NCI-H1048 (cell line): ENCODE results near the gene FOXL1.

Source experiments
- DNase-seq: peaks from one replicate; lab custom pipeline; 2025; lab: John Stamatoyannopoulos, UW

The FOXL1 gene

DNA sequence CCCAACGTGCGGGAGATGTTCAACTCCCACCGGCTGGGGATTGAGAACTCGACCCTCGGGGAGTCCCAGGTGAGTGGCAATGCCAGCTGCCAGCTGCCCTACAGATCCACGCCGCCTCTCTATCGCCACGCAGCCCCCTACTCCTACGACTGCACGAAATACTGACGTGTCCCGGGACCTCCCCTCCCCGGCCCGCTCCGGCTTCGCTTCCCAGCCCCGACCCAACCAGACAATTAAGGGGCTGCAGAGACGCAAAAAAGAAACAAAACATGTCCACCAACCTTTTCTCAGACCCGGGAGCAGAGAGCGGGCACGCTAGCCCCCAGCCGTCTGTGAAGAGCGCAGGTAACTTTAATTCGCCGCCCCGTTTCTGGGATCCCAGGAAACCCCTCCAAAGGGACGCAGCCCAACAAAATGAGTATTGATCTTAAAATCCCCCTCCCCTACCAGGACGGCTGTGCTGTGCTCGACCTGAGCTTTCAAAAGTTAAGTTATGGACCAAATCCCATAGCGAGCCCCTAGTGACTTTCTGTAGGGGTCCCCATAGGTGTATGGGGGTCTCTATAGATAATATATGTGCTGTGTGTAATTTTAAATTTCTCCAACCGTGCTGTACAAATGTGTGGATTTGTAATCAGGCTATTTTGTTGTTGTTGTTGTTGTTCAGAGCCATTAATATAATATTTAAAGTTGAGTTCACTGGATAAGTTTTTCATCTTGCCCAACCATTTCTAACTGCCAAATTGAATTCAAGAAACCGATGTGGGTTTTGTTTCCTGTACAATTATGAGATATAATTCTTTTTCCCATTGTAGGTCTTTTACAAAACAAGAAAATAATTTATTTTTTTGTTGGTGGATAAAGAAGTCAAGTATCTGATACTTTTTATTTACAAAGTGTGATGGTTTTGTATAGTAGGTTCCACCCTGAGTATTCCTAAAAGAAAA, 9.4 kb upstream of the FOXL1 start:
- DNase-seq, result no peak

GRCh38 chr16:86569701-86570447, 8.5 kb upstream of the FOXL1 start:
- no peak for DNase-seq

- DNase-seq, result no peak
Observed at GRCh38 chr16:86570558-86571529, 7.5 kb upstream of the FOXL1 start.

GRCh38 chr16:86571530-86571915, 6.8 kb upstream of the FOXL1 start:
- DNase-seq, result no peak

- DNase-seq, result no peak
Observed at GRCh38 chr16:86572041-86572521, 6.3 kb upstream of the FOXL1 start.

- DNase-seq, result no peak
Observed at GRCh38 chr16:86572606-86573005, 5.7 kb upstream of the FOXL1 start.

GRCh38 chr16:86573215-86573614, 5.1 kb upstream of the FOXL1 start:
- no peak for DNase-seq

- DNase-seq, result no peak
Observed at GRCh38 chr16:86573646-86574508, 4.5 kb upstream of the FOXL1 start.

DNA sequence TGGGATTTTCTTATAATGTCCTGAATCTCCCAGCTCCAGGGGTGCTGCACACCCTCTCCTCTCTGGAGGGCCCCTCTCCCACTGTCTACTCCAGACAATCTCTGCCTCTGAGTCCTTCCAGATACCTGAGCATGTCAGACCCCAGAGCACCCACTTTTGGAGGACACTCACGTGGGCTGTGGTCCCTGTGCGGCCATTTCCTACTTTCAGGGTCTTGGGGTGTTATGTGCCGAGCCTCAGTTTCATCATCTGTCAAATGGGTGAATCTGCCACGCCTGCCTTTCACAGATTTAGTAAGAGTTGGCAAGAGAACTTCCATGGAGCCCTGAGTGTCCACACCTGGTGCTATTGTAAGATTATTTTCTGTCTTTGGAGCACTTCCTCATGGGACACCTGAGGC, 3.7 kb upstream of the FOXL1 start:
- DNase-seq, result no peak

DNA sequence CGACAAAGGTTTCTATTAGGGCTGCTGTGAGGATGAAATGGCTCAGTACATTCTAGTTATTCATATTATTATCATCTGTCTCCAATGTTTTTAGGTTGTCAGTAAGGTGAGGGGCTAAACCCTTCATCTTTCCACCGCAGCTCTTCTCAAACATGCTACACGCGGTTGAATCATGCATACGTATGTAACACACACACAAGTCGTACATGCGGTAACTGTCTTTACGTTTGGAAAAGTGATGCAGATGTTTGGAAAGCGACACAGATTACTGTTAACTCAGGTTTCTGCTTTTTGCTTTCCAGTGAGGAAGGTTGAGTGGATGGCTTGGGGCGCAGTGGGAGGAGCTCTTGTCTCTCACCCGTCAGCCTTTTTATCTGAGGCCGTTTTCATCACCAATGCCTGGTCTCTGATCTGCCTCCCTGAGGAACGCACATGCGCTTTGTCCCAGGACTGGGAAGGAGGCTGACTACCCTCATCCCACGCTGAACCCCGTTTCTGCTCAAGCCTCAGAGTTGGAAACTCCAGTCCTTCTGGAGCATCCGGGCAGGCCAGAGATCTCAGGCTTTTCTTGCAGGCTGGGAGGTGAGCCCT, 3.2 kb upstream of the FOXL1 start:
- DNase-seq, result no peak

DNA sequence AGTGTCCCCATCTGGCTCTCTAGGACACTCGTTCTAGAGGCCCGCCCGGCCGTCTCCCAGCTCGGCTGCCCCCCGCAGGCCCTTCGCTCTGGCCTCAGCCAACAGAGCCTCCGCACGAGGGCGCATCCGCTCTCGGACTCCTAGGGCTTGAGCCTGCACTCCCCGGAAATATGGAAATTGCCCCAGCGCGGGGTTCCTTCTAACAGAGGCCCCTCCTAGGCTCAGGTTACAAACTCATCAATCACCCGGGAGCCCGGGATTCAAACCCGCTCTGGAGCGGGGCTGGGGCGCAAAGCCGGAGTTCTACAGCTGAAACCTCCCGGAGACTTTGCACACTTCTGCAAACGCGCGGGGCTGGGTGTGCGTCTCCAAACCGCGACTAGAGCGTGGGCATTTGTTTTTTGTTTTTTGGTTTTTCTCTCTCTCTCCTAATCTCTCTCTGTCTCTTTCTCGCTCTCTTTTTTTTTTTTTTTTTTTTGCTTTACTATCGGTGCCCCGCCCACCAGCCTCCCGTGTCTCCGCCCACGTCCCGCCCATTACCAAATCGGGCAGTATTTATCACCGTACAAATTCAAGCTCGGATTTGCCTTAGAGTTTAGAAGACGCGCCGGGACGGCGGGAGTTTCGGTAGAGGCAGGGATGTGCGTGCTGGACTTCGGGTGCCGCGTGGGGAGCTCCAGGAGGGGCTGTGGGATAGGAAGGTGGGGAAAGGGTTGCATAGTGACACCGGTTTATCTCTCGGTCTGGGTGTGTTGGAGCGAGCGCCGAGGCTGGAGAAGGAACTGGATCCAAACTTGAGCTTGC, 2.4 kb upstream of the FOXL1 start:
- no peak for DNase-seq

- no peak for DNase-seq
Observed at GRCh38 chr16:86576591-86577313, 1.6 kb upstream of the FOXL1 start.

GRCh38 chr16:86577314-86577971, 906 bp upstream of the FOXL1 start:
- DNase-seq, result no peak

- DNase-seq, result no peak
Observed at GRCh38 chr16:86578611-86579267, 390 bp downstream of the FOXL1 start.

GRCh38 chr16:86579268-86580062, 1.1 kb downstream of the FOXL1 start:
- DNase-seq, result no peak

DNA sequence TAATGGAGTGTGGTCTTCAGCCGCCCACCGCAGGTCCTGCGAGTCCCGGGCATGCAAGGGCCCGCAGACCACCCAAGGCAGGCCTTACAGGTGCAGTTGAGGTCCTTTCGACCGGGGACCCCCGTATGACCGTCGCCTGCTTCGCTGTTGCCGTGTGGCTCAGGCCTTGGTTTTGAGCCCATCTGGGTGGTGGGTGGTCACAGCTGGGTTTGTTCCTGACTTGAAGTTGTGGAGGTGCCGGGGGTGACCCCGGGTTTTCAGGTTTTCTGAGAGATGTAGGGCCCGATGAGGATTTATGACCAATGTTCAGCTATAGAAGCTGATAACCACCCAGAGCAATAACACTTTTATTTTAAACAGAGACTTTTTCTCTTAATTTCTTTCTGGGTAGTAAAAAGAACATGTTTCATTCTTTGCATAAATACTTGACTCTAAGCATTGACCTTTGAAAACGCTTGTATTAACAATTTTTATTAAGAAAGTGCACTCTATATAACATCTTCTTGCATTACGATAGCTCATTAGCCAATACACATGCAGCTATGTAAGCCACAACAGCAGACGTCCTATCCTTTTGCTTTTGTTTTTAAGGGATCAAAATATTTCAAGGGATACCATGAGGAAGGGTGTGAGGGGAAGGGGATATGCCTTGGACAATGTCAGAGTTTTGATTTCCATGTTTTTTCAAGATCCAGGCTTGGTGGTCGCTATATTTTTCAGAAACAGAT, 1.9 kb downstream of the FOXL1 start:
- no peak for DNase-seq
